AG09309 (cell line): ENCODE measurements around the gene NPHP4.

Source experiments
- DNase-seq: peaks from one replicate; pipeline ENCODE4 v3.0.0-alpha.2; 2010; ENCODE audit warnings: low read depth
- H3K4me3 ChIP-seq: 2 replicates; pipeline ENCODE4 v1.5.1; 2011; ENCODE audit warnings: mild to moderate bottlenecking, low read depth, low read length, moderate library complexity; ENCODE audit not compliant: control insufficient read depth
- TF ChIP-seq, protein P1 (sequence below): IDR thresholded peaks from 2 replicates; pipeline ENCODE4 v1.5.1; 2011; ENCODE audit warnings: mild to moderate bottlenecking, low read depth, low read length, inconsistent platforms; ENCODE audit not compliant: insufficient read depth, control insufficient read depth; ENCODE audit errors: missing control alignments

Gene NPHP4

DNA sequence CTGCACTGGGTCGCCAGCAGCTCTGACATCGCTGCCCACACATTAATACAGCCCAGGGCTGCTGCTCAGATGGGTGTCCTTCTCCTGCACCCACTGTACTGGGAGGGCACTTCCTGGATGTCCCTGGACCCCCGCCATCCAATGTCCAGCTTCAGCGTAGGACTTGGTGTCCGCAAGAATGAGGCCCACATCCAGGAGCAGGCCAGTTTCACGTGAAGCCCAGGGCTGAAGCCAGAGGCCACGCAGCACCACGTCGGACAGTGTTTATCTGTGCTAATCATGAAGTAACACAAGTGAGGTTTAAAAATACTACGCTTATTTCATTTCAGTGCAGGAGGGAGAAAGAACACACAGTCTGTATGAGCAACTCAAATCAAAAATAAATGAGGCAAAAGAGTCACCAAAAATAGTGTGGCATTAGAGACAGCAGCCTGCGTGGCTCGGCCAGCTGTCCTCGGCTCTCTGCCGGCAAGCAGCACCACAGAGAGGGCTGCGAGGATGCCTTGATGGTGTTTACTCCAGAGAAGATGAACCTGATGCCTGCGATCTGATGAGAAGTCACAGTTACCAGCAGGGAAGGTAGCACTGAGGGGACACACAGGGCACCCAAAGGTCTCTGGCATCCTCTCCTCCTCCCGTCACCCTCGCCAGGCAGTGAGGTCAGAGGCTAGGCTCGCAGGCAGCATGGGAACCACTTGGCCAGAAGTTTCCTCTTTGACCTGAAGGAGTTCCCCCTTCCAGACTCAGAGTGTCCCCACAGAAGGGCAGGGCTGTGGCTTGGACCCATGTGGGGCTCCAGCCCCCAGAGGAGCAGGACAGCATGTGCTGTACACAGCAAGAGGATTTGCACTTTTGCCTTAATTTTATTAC, 22.1 kb upstream of the NPHP4 start:
- TF ChIP-seq, protein P1, sequence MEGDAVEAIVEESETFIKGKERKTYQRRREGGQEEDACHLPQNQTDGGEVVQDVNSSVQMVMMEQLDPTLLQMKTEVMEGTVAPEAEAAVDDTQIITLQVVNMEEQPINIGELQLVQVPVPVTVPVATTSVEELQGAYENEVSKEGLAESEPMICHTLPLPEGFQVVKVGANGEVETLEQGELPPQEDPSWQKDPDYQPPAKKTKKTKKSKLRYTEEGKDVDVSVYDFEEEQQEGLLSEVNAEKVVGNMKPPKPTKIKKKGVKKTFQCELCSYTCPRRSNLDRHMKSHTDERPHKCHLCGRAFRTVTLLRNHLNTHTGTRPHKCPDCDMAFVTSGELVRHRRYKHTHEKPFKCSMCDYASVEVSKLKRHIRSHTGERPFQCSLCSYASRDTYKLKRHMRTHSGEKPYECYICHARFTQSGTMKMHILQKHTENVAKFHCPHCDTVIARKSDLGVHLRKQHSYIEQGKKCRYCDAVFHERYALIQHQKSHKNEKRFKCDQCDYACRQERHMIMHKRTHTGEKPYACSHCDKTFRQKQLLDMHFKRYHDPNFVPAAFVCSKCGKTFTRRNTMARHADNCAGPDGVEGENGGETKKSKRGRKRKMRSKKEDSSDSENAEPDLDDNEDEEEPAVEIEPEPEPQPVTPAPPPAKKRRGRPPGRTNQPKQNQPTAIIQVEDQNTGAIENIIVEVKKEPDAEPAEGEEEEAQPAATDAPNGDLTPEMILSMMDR, result no peak

DNA sequence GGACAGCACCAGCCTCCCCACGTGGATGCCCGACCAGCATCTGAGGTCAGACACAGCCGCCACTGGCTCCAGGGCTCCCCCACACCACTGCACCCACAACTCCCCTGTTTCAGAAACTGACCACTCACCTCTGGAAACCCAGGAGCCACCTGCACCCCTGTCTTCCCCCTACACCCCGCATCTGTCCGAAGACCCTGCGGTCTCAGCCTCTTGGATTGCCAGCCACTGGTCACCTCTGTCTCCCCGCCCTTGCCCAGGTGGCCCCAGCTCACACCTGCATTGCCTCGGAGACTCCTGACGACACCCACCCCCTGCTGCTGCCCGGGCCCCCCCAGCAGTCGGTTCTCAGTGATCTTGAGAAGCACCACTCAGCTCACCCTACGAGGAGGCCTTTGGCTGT, 21.3 kb upstream of the NPHP4 start:
- TF ChIP-seq, protein P1, result no peak
- H3K4me3 ChIP-seq, result no peak overlapping the region
- DNase-seq, result no peak

More for the DNA sequence above, 22.1 kb upstream of the NPHP4 start:
- DNase-seq, result no peak
- H3K4me3 ChIP-seq, result no peak overlapping the region

DNA sequence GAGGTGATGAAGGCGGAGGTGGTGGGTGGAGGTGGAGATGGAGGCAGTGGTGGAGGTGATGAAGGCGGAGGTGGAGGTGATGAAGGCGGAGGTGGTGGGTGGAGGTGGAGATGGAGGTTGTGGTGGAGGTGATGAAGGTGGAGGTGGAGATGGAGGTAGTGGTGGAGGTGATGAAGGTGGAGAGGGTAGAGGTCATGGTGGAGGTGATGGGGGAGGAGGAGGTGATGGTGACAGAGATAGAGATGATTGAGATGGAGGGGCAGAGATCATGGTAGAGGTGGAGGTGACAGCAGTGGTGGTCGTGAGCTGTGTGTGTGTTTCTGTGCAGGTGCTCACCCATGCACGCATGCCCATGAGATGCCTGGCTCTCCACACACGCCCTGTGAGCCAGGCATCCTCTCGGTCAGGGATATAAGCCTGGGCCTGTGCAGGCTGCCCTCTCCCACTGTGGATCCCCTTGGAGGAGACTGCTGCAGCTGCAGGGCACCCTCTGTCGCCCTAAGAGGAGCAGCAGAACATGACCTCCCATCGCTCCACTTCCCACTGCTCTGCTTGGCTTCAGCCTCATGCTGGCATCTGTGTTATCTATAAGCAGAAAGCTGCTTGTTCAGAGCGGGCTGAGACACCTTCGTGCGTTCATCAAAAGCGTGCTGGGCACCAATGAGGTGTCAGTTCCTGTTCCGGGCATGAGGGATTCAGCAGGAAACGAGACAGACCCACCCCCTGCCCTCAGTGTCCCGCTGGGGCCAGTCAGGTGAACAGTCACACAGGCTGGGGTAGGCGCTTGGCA, 20.5 kb upstream of the NPHP4 start:
- TF ChIP-seq, protein P1, result no peak

DNA sequence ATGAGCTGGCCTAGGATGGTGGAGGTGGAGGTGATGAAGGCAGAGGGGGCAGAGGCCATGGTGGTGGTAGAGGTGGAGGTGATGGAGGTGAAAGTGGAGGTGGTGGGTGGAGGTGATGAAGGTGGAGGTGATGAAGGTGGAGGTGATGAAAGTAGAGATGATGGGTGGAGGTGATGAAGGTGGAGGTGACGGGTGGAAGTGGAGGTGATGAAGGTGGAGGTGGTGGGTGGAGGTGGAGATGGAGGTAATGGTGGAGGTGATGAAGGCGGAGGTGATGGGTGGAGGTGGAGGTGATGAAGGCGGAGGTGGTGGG, 19.7 kb upstream of the NPHP4 start:
- H3K4me3 ChIP-seq, result no peak overlapping the region
- TF ChIP-seq, protein P1, result no peak
- DNase-seq, result no peak

More for the DNA sequence above, 20.5 kb upstream of the NPHP4 start:
- H3K4me3 ChIP-seq, result no peak overlapping the region
- DNase-seq, result no peak

DNA sequence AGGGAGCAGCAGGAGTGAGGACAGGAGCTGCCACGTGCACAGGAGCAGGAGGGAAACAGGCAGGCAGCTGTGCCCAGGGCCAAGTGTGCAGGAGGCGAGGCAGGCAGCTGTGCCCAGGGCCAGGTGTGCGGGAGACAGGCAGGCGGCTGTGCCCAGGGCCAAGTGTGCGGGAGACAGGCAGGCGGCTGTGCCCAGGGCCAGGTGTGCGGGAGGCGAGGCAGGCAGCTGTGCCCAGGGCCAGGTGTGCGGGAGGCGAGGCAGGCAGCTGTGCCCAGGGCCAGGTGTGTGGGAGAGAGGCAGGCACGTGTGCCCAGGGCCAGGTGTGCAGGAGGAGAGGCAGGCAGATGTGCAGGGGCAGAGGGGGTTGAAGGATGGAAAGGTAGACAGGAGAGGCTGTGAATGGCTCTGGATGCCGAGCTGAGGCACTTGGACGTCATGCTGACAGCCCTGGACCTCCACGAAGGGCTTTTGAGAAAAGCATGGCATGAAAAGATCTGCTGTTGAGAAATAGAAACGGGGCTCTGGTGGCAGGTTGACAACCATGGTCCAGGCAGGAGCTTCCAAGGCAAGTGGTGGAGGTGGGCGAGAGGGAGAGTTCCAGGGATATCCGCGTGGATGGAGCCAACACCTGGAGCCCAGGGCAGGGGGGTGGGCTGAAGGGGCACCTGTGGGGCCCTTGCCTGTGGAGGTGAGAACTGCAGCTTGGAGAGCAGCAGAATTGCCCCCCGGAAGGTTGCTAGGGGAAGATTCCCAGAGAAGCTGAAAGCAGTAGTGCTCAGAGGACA, 19.1 kb upstream of the NPHP4 start:
- TF ChIP-seq, protein P1, result no peak
- no peak overlapping the region for H3K4me3 ChIP-seq

DNA sequence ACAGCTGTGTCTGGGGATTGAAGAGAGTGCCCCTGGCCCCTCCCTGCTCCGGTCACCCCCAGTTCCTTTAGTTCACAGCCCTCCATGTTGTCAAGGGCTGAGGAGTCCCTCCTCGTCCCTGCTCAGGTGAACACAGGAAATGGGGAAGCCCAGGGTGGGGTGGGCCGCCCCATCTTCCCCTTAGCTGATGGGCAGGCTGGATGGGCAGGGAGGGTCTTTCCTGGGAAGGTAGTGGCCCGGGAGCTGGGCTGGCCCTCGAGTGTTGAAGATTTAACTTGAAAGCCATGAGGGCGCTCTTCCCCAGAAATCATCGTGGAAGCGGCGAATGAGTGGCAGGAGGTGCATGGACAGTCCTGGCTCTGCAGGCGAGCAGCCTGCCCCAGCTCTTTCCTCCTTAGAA, 18.3 kb upstream of the NPHP4 start:
- TF ChIP-seq, protein P1, result no peak
- H3K4me3 ChIP-seq, result no peak overlapping the region
- no peak for DNase-seq

More for the DNA sequence above, 19.1 kb upstream of the NPHP4 start:
- no peak for DNase-seq
